GM18519 (cell line): ENCODE data around the gene PQBP1.

Experiments used
- ATAC-seq: cut with Tn5 transposase; IDR thresholded peaks from one replicate; pipeline ENCODE4 v1.9.1; 2021; ENCODE audit warnings: mild to moderate bottlenecking, moderate library complexity; ENCODE audit not compliant: unreplicated experiment, low FRiP score

The PQBP1 gene

DNA sequence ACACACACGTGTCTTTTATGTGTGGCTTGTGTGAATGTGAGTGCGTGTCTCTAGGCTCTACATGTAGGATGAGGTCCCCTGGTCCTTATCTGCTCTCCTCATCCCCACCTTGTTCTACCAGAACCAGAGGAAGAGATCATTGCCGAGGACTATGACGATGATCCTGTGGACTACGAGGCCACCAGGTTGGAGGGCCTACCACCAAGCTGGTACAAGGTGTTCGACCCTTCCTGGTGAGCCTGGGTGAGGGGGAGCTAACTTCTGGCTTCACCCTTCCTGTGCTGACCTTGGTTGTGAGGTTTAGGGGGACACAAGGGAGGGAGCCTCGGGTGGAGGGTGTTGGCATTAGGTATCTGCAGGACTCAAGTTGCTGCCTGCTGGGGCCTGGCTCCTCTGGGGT lies 3.3 kb downstream of the PQBP1 start:
- no peak for ATAC-seq

DNA sequence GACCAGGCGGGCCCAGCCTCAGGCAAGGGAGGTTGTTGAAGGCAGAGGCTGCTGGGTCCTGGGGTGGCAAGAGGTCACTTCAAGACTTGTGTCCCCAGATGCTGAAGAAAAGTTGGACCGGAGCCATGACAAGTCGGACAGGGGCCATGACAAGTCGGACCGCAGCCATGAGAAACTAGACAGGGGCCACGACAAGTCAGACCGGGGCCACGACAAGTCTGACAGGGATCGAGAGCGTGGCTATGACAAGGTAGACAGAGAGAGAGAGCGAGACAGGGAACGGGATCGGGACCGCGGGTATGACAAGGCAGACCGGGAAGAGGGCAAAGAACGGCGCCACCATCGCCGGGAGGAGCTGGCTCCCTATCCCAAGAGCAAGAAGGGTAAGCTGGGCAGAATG lies 4.4 kb downstream of the PQBP1 start:
- ATAC-seq, result no peak

DNA sequence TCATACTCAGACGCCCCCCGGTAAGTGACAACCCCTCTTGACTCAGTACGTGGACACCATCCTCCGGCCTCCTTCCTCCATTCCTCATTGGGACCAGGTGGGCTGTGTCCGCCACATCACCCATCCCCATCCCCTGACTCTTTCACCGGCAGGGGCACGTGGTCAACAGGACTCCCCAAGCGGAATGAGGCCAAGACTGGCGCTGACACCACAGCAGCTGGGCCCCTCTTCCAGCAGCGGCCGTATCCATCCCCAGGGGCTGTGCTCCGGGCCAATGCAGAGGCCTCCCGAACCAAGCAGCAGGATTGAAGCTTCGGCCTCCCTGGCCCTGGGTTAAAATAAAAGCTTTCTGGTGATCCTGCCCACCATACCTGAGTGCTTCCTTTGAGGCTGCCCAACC lies 5.0 kb downstream of the PQBP1 start:
- ATAC-seq, result no peak

DNA sequence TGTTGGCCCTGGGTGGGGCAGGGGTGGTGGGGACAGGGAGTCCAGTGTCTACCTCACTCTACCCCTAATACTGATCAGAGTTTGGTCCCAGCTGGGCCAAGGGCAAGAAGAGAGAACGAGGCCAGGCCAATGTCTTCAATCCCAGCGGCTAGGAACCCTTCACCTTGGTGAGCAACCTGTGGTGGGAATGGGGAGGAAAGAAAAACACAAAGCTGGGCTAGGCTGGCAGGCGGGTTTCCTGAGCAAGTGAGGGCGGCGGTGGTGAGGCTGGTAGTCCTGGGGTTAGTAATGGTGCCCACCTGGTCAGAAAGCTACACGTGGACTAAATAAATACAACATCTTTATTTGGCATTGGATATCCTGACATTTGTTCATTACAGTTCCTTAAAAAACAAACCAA lies 5.6 kb downstream of the PQBP1 start:
- no peak for ATAC-seq

DNA sequence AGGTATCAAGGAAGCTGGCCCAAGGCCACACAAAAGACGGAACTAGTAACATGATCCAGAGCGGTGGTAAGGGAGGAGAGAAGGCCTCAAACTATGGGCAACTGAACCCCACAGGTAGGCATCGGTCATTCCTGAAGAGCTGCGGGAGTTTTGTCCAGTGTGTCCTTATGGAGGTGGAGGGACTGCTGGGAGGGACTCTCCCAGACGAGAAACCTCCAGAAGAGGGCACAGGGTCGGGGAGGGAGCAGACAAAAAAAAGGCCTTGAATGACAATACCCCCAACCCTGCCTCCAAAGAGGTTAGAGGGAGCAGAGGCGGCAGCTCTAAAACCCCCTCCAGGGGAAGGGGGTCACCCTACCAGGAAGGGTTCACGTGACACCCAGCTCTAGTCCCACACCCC lies 6.5 kb downstream of the PQBP1 start:
- ATAC-seq, result no peak

DNA sequence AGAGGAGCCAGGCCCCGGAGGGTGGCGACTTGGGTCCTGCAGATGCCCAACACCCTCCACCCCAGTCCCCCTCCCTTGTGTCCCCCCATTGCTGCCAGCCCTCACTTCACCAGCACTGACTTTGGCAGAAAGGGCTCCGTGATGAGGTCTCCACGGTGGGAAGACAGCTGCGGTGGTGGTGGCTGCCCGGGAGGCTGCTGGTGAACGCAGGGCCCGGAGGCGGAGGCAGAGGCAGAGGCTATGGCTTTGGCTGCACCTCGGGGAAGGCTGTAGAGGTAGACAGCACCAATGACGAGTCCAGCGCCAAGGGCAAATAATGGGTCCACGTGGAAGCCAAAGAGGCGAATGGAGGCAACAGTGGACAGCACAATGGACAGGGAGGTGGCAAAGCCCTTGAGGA lies 6.9 kb downstream of the PQBP1 start:
- ATAC-seq, result no peak

DNA sequence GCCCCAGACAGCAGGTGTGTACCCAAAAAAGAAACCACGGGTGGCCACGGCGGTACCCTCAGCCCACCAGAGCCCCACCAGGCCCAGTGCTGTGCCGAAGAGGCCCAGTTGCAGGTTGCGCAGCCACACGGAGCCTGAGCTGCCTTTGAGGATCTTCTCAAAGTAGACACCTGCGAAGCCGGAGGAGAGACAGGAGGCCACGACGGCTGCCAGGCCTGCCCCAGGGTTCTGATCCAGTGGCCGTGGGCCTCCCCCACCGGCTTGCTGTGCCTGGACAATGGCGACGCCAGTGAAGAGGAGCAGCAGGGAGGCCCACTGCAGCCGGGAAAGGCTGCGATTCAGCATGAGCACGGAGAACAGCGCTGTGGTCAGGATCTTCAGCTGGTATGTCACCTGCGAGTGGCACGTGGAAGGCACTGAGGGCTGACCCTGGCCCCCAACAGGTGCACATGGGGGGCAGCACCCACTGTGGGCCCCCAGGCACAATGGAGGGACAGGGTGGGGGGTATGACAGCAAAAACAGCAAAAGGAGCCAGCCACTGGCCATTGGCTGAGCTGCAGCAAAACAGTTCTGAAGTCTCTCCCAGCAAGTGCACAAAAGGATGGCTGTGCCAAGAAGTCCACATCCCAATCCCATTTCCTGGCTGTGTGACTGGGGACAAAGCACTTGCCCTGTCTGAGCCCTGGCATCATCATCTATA lies 7.5 kb downstream of the PQBP1 start:
- ATAC-seq, result no peak

DNA sequence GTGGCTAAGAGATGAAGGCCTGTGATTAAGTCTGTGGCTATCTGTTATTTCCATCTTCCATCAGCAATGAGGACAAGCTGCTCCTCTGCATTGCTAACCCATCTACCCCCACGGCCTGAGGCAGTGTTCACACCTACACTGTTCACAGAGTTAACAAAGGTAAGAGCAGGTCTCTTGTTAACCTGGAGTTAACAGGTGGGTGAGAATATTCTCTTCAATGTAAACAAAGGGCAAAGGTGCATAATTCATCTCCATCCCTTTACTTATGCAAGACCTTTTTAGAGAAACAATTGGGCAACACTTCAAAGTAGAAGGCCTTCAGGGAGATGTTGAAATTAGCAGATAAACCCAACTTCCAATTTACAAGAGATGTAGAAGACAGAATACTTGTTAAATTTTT lies 10.9 kb downstream of the PQBP1 start:
- ATAC-seq, result no peak

DNA sequence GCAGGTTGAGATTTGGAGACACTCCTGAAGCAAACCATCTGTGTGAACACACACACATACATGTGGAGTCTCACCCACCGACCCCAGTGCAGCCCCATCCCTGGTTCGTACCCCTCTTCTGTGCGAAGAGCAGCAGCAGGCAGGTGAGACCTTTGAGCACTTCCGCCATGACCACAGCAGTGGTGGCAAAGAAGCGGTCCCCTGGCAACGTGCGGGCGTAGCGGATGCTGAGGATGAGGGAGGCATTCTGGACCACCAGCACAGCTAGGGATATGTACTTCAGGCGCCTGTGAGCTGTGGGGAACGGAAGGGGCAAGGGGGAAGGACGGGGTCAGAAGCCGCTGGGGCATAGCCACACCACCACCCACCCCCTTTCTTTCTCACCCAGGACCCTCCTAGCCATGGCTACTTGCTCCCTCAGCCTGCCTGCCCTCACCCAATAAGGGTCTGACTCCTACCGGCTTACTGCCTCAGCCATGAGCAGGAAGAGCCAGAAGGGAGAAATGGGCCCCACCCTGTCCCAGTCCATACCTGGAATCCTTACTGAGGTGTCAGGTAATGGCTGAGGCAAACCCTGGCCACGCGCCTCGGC lies 12.1 kb downstream of the PQBP1 start:
- no peak for ATAC-seq

DNA sequence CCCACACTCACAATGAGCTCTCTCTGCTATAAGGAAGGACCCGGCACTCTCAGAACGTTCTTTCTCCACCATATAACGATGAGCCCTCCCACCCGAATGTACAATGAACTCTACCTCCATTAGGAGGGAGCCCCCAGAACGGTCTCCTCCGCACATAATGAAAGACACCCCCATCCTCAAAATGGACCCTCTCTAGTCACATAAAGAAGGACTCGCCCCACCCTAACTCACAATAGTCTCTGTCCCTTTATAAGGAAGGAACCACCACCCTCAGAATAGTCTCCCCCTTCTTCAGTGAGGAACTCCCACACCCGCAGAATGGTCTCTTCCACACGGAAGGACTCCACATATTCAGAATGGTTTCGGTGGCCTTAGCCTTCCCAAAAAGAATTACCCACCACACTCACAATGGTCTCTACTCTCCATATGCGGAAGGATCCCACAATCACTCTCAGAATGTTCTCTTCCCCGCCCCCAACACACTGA lies 13.2 kb downstream of the PQBP1 start:
- no peak for ATAC-seq

DNA sequence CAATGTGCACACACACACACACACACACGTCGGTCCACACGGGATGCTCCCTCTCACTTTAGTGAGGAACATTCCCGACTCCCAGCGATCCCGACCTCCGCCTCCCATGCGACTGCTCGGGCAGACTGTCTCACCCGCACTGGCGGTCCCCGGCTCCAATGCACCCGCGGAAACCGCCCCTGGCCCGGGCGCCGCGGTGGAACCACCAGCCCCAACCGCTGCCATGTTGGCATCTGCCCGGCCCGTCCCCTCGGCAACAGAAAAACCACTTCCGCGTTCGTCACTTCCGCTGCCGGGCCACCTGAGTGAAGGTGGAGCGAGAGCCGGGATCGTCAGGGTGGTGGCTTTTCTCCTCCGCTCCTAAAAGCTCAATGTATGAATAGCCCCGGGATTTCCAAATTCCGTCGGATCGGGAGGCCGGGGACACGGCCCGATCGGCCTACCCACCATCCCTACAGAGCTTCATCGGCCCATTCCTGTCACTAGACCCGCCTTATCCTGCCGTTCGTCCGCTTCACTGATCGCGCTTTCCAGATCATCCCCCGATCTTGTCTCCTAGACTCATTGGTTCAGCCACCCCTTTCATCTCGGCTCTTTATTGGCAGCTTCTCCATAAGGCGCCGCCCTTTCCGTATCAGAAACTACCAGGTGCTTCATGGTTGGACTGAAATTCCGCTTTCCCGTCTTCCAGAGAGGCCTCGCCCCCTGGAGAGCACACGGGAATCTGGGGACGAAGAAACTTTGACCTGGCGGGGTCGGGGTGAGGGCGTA lies 13.9 kb downstream of the PQBP1 start, which contains the start of gene SLC35A2:
Gene SLC35A2 (minus strand): TSS at position 235 of the 771 bp plus-strand sequence. CDS start 10 bp downstream, at position 225.
- no peak for ATAC-seq

DNA sequence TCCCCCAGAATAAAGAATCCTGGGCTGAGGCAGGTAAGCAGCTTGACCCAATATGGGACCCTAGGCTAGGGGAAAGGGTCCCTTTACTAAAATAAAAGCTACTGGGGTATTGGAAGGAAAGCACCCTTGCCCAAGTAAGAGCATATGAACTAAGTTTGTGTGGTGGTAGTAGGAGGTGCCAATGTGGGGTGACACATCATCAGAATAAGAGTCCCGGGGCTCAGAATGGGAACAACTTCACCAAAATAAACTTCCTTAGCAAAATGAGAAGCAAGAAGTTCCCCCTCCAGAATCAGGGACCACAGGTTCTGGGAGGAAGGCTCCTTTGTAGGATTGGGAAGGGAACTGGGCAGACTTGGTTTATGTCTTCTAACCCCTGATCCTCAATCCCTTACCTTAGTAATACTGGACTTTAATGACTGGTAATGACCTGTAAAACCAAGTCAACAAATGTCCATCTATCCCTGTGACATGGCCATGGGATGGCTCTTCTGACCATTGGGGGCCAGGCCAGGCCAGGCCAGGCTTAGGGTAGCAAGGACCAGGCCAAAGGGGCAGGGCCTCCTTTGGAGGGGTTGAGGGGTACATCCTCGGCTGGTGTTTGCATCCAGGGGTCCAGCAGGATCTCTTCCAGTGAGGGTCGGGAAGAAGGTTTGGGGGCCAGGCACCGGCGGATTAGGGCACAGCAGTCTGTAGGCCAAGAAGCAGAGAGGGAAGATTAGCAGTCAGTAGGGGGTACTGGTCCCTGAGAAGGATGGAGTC lies 16.1 kb downstream of the PQBP1 start:
- ATAC-seq, result no peak

DNA sequence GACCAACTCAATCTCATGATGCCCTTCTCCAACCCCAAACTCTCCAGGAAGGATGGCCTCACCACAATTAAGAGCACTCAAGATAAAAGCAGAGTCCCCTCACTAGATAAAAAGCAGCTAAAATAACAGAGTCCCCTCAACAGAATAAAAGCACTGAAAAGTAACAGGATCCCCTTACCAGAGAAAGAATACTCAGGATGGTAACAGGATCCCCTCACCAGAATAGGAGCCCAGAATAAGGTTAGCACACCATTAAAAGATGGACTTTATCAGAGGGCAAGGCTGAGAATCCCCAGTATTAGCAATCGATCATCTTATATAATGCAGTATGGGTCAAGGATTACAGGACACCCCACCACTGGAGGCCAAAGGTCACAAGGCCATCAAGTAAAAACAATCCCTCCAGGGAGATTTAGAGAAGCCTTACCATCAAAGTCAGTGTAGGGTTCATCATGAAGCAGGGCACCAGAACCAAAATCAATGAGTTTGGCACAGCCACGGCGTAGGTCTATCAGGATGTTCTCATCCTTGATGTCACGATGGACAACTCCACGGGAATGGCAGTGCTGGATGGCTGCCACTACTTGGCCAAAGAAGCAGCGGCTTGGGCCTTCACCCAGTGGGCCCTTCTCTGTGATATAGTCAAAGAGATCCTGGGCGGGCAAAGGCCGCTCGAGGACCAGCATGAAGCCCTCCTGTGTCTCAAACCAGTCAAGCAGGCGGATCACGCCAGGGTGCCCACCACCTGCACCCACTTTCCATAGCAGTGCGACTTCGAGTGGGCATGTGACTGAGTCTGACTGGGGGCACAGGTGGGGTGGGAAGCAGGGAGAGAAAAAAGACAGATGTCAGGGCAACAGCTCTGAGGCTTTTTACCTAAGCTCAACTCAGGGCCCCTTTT lies 17.1 kb downstream of the PQBP1 start:
- no peak for ATAC-seq

DNA sequence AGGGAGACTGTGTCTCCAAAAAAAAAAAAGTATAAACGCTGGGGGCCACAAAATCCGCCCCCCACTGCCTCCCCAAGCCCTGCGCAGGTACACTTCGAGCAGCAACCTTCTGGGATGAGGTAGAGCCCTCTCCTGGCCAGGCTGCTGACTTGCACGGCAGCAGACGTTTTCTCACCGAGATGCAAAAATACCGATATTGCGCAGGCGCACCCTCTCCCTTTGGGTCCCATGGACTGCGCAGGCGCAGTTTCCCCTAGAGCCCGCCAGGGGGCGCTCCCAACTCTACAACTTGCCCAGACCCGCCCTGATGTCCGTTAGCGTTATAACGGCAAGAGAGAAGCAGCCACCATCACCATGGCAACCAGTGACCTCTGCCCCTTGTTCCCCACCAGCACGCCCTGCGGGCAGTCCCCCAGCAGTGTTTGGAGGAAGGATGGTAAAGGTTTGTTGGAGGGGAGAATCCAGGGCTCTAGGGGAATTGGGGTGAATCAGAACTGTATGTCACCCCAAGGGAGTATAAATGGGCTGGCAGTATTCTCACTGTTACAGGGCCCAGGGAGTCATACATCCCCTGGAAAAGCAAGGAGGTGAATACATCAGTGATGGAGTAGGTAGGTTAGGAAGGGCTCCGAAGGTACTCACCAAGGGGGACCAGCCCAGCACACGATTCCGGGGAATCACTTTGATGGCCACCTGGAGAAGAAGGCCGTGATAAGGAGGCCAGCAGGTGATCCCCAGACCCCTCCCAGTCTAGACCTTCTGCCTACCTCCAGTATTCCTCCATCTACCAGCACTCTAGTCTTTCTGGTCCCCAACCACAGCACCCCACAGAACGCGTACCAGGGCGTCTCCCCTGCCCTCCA lies 19.6 kb downstream of the PQBP1 start:
- no peak for ATAC-seq

DNA sequence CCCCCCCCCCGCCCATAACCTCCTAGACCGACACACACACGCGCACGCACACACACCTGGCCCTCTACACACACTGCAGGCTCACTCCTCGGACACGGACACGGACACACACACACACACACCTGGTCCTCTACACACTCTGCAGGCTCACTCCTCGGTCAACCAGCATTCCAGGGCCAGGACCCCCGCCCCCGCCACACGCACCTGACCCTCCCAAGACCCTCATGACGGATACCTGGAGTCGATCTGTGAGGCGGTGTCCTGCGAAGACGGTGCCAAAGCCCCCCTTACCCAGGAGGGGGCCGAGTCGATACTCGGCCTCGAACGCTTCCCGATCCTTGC lies 20.5 kb downstream of the PQBP1 start:
- ATAC-seq, result no peak

DNA sequence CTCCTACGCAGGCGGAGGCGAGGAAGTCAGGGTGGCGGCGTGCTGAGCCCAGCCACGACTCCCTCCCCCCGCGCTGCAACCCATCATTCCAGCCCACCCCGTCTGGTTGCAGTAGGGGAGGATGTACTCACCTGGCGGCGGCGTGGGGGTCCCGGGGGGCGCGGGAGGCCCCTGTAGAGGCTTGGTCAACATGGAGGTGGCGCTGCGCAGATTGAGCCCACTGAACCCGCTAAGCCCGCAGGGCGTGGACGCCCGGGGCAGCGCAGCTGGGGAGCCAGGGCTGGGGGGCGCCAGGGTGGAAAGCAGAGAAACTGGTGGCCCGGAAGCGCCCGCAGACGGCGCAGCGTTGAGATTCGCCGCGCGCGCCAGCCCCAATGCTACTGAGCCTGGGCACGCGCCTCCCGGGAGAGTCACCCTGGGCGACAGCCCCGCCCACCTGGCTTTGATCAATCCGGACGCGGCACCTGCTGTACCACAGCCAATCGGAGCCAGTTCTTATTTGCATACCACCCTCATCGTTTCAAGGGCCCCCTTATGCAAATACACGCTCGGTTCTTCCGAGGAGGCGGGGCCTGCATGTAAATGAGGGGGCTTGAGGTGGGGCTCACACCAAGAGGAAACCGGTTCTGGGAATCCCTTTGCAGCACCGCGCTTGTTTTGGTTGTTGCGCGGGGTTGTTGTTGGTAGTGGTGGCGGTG lies 21.1 kb downstream of the PQBP1 start, which contains the start of gene PIM2:
Gene PIM2 (minus strand): TSS at position 382 of the 698 bp plus-strand sequence. CDS start 190 bp downstream, at position 192.
- ATAC-seq, result peak; percentile 63

DNA sequence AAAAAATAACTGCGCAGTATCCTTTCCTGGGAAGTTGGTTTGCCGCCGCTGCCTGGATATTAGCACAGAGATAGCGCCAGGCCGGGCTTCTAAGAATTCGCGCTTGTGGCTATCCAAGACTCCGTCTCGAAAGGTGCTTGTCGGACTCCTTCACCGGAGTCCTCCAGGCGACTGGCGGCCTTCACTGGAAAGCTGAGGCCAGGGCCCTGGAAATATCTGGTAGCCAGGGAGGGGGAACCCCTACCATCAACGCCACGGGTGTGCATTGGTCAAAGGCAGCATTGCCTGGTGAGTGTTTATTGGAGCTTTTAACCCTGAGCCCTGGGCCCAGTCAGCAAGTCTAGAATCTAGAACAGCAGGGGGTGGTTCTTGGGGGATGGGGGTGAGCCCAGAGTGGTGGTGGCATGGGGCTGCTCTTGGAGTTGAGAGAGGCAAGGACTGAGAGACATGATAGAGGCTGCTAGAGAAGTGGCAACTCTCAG lies 21.7 kb downstream of the PQBP1 start:
- ATAC-seq, result no peak
